ENCODE results near the gene FAM25A.

Gene FAM25A

DNA sequence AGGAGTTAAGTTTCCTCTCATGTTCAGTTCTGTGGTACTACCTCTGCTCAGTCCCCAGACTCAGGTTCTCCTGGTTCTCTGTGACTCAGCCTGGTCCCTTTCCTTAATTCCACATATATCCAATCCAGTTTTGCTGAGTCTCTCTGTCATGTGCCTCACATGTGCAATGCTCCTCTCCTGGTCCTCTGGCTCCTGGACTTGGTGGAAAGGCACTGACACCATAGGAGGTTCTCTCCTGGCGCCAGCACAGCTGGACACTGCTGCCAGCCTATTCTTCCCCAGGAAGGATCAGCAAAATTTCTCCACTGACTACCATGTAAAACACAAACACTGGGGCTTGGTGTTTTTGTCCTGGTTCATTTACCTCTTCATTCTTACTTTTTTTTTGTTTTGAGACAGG lies 46.8 kb downstream of the FAM25A start:
- no peak for DNase-seq

GRCh38 chr10:87068281-87068680 lies 48.2 kb downstream of the FAM25A start:
- no peak for DNase-seq

GRCh38 chr10:87072449-87072848 lies 52.4 kb downstream of the FAM25A start:
- no peak for DNase-seq
